Ishikawa (cell line): ENCODE data around the gene ZNF473.

Source experiments
- MAX ChIP-seq: IDR thresholded peaks from 2 replicates; pipeline ENCODE4 v1.6.1; 2012
- NFIC ChIP-seq: IDR thresholded peaks from 2 replicates; pipeline ENCODE4 v1.6.1; 2012
- REST ChIP-seq: IDR thresholded peaks from 2 replicates; pipeline ENCODE4 v1.6.1; 2012; ENCODE audit warnings: low read depth, mild to moderate bottlenecking
- YY1 ChIP-seq: IDR thresholded peaks from 2 replicates; pipeline ENCODE4 v1.6.1; 2012; ENCODE audit warnings: low read depth

GRCh38 chr19:50007947-50008346 is 17.9 kb upstream of the ZNF473 start:
- no peak for TF ChIP-seq MAX
- no peak for TF ChIP-seq YY1
- no peak for TF ChIP-seq REST
- no peak for TF ChIP-seq NFIC
